HG03378 (cell line): ENCODE measurements around the gene SMARCA2.

ENCODE experiments used
- ATAC-seq: cut with Tn5 transposase; IDR thresholded peaks from one replicate; pipeline ENCODE4 v1.9.1; 2021; ENCODE audit warnings: mild to moderate bottlenecking, moderate library complexity; ENCODE audit not compliant: unreplicated experiment

Gene SMARCA2

GRCh38 chr9:2199999-2200796, 185.1 kb downstream of the SMARCA2 start:
- no peak for ATAC-seq

- no peak for ATAC-seq
Observed at GRCh38 chr9:2208465-2208864, 193.3 kb downstream of the SMARCA2 start.

GRCh38 chr9:2208991-2209390, 193.8 kb downstream of the SMARCA2 start:
- no peak for ATAC-seq

- ATAC-seq = no peak
Observed at GRCh38 chr9:2209400-2209799, 194.3 kb downstream of the SMARCA2 start.

- ATAC-seq = no peak
Observed at GRCh38 chr9:2210201-2210600, 195.1 kb downstream of the SMARCA2 start.

DNA sequence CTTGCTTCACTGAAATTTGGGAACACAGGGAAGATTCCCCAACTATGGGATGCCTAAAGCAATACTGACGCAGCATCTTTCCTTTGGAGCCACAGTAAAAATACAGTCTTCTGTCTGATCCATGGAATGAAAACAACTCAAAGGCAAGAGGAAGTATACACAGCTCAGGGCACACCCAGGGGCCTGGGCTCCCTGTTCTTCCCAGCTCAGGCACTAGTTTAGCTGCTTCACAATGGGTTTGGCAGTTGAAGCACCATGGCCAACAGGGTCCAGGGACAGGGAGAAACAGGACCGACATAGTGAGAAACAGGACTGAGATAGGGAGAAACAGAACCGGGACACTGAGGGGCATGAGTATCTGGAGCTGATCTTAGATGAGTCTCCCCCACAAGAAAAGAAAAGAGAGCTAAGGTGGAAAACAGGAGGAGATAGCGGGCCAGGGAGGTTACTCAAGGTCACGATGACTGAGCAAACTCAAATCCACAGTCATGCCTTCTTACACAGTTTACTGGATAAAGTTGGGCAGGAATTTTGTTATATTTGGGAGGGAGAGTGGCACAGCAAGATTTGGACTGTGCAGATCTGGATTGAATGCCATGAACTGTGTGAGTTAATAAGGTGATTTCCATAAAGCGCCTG, 198.8 kb downstream of the SMARCA2 start:
- no peak for ATAC-seq

- ATAC-seq = no peak
Observed at GRCh38 chr9:2214707-2215106, 199.6 kb downstream of the SMARCA2 start.

- no peak for ATAC-seq
Observed at GRCh38 chr9:2215921-2216441, 200.8 kb downstream of the SMARCA2 start.

- ATAC-seq = no peak
Observed at GRCh38 chr9:2216591-2216990, 201.4 kb downstream of the SMARCA2 start.

GRCh38 chr9:2217540-2217939, 202.4 kb downstream of the SMARCA2 start:
- ATAC-seq = no peak

DNA sequence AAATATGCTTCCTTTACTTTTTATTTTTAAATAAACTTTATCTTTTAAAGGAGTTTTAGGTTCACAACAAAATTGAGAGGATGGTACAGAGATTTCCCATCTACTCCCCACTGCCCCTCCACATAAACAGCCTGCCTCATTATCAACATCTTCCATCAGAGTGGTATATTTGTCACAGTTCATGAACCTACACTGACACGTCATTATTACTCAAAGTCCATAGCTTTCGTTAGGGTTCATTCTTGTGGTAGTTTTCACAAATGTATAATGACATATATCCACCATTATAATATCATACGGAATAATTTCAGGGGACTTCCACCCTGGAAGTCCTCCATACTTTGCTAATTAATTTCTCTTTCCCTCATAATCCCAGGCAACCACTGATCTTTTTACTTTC, 204.9 kb downstream of the SMARCA2 start:
- no peak for ATAC-seq

DNA sequence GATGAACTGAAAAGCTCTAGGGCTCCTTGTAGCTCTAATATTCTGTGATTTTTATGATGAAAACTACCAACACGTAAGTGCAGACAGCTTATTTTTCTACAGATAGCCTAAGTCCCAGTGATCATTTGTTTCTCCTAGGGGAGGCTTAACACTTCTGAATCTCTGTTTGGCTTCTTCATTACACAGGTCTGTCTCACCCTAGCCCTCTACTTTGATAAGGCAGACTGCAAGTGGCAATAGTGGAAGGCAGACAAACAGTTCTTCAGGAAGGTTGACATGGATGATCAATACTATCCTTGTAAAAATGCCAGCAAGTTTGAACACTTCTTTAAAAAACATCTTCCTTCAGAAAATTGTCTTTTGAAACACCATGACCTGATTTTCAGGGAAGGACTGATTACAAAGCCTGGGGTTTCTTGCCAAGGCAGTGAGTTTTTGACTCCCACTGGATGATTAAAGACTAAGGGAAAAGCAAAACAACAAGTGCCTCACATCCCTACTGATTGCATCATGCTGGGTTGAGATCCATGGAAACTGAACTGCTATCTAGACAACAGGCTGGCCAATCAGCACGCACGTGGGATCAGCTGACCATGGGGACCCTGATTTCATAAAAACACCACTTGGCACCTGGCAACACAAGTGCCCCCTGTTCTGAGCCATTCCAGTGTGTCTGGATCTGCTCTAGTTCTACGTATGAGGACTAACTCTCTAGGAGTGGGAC, 212.2 kb downstream of the SMARCA2 start:
- no peak for ATAC-seq

- no peak for ATAC-seq
Observed at GRCh38 chr9:2228132-2228531, 213.0 kb downstream of the SMARCA2 start.

DNA sequence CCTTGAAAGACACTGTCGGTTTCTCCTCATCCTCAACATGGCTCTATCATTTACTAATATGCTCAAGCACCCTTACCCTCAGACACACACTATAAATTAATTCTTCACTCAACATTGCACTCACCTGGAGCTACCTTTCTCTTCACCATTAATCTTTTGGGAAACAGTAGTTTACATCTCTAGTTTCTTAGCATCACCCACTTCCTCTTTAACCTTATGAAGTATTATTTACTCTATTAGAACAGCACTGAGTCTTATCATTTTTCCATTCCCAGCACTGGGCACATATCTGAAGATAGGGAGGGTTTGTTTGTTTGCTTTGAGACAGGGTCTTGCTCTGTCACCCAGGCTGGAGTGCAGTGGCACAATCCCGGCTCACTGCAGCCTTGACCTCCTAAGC, 213.5 kb downstream of the SMARCA2 start:
- ATAC-seq = no peak

GRCh38 chr9:2229109-2229721, 214.1 kb downstream of the SMARCA2 start:
- peak; percentile 80 for ATAC-seq

DNA sequence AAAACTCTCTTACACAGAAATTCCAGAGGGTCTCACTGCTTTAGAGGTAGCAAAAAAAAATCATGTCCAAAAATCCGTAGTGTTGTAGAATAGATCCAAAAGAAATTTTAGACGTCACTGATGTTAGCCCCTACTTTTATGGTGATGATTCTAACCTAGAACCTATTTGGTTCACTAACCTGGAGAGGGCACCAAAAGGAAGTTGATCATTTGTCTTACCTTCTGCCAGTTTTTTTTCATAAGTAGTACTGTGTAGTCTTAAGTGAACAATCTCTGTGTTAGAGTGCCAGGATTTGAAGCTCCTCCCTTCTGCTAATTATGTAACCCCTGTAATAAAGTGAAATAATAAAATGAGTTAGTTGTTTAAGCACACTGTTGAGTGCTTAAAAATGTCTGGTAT, 215.2 kb downstream of the SMARCA2 start:
- ATAC-seq = no peak

- no peak for ATAC-seq
Observed at GRCh38 chr9:2231101-2231500, 216.0 kb downstream of the SMARCA2 start.

GRCh38 chr9:2231829-2232228, 216.7 kb downstream of the SMARCA2 start:
- ATAC-seq = no peak

DNA sequence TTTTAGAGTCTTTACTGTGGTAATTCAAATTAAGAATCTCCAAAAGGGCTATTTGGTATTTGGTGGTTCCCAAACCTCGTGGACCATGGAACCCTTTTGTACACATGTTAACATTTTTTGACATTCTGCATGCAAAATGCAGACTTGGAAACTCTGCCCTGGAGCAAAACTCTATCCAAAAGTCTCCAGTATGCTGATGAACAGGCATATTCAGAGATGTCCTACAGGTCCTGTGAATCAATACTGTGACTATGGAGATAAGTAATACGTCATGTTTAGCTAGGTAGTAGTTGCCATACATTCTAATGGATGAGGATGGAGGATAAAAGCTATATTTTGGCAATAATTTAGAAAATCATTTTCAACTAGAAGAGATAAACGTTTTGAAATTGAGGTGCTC, 218.1 kb downstream of the SMARCA2 start:
- no peak for ATAC-seq

GRCh38 chr9:2234371-2234893, 219.3 kb downstream of the SMARCA2 start:
- ATAC-seq = no peak

DNA sequence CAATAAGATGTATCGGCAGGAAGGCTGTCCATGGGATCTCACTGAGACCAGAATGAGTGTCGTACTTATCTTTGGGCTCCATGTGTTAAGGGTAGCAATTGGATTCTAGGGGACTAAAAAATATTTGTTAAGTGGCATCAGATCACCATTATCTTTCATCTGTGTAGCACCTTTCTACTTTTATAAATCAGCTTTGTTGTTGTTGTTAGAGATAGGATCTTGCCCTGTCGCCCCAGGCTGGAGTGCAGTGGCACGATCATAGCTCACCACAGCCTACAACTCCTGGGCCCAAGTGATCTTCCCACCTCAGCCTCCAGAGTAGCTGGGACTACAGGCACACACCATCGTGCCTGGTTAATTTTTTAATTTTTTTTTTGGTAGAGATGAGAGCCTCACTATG, 220.5 kb downstream of the SMARCA2 start:
- ATAC-seq = no peak
